Measurements from ENCODE around the gene CCL27. TPM values are rescaled to one million over a fixed set of nuclear protein-coding genes. Genes with fewer than 3 reads are reported as not detected.

CCL27 gene
- total RNA-seq, 2 donors from 2014 or later, result not detected

DNA sequence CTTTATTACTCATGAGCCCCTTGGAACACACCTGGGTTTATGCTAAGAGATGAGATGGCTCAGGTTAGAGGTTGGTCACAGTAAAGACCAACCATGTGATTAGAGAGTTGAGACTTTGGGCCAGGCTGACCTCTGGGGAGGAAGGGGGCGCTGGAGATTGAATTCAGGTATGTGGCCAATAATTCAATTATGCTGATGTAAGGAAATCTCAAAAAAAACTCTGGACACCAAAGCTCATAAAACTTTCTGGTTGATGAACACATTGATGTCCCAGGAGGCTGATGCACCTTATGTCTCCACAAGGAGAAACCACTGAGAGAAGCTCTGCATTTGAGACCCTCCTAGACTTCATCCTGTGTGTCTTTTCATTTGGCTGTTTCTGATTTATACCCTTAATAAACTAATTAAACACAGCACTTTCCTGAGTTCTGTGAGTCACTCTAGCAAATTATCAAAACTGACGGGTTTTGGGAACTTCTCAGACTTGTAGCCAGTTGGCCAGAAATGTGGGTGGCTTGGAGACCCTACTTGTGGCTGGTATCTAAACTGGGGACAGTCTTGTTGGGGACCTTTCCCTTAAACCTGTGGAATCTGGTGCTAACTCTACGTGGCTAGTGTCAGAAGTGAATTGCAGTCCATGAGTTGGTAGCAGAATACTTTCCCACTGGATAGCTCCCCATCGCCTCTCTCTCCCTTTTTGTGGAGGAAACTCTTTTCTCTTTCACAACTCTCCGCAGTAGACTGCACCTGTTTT is 7.5 kb upstream of the CCL27 start:
- H3K27ac Mint-ChIP-seq, result no peak overlapping the region

DNA sequence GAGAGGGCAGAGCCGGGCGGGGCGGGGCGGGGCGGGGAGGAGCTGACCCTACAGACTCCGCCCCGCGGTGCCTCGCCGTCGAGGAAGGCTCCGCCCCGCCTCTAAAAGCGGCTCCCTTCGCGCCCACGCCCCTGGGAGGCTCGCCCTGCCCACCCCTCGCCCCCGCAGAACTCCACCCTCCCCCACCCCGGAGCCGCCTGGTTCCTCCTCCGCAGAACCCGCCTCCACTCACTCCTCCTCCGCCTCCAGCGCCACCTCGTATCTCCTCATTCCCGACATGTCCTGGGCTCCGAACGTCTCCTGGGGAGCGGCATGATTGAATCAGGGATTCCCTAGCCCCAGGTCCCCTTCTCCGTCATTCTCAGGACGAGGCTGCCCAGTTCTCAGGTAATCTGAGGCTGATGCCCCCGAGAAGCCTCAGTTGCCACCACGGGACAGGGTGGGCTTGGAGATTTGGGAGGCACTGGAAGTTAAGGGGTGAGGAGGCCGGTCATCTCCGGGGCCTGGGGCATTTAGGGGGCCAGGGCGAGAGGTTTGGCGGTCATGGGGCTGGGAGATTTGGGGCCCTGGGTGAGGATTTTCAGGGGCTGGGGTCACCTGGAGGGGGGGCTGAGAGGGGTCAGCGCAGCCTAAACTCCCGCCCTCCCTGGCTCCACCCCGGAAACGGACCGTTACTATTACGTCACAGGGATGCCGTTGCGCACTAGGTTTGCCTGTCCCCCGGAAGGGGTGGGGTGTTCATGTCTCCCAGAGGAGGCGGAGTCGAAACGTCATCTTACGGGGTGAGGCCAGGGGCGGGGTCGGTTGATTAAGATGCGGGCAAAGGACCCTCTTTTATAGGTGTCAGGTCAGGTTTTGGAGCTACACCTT is 3.2 kb upstream of the CCL27 start:
- peak overlapping the region; percentile 88 for H3K4me3 Mint-ChIP-seq
- ATAC-seq, result peak; percentile 91 to 93

More for the DNA sequence above, 7.5 kb upstream of the CCL27 start:
- DNase-seq (ENCODE audit: low spot score) (no peak), ATAC-seq (no peak)
- Mint-ChIP-seq H3K4me1 (ENCODE audit: low read depth in 2 of 2) (peaks cover 5 to 9% of the 10 kb centered on the region in 2 donors), H3K36me3 (no peaks in the 10 kb centered on the region), H3K9me3 (no peaks in the 10 kb centered on the region), H3K27me3 (no peaks in the 10 kb centered on the region), H3K4me3 (no peak overlapping the region)

DNA sequence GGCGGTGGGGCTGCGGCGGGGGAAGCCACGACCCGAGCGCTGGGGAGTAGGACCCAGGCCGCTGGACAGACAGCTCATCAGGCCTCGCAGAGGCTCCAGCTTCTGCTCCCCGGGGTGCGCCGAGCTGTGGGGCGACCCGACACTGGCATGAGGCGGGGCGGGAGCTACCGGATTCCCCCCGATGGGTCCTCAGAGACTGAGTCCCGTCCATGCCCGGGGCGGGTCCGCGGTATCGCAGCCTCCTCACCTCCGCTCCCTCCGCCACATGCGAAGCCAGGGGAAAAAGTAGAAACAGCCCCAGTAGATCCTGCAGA is 2.6 kb upstream of the CCL27 start:
- Mint-ChIP-seq H3K27ac (peak overlapping the region; percentile 14 to 85), H3K27me3 (no peaks in the 10 kb centered on the region), H3K9me3 (no peaks in the 10 kb centered on the region), H3K4me1 (ENCODE audit: low read depth in 2 of 2) (peaks cover 18 to 23% of the 10 kb centered on the region in 2 donors), H3K36me3 (no peaks in the 10 kb centered on the region), H3K4me3 (peak overlapping the region; percentile 88)
- ATAC-seq, result no peak
- no peak for DNase-seq (ENCODE audit: low spot score)

More for the DNA sequence above, 3.2 kb upstream of the CCL27 start:
- Mint-ChIP-seq H3K36me3 (no peaks in the 10 kb centered on the region), H3K4me1 (ENCODE audit: low read depth in 2 of 2) (peaks cover 18 to 23% of the 10 kb centered on the region in 2 donors), H3K9me3 (no peaks in the 10 kb centered on the region), H3K27ac (peak overlapping the region; percentile 76 to 85), H3K27me3 (no peaks in the 10 kb centered on the region)
- peak; percentile 93 for DNase-seq (ENCODE audit: low spot score)

DNA sequence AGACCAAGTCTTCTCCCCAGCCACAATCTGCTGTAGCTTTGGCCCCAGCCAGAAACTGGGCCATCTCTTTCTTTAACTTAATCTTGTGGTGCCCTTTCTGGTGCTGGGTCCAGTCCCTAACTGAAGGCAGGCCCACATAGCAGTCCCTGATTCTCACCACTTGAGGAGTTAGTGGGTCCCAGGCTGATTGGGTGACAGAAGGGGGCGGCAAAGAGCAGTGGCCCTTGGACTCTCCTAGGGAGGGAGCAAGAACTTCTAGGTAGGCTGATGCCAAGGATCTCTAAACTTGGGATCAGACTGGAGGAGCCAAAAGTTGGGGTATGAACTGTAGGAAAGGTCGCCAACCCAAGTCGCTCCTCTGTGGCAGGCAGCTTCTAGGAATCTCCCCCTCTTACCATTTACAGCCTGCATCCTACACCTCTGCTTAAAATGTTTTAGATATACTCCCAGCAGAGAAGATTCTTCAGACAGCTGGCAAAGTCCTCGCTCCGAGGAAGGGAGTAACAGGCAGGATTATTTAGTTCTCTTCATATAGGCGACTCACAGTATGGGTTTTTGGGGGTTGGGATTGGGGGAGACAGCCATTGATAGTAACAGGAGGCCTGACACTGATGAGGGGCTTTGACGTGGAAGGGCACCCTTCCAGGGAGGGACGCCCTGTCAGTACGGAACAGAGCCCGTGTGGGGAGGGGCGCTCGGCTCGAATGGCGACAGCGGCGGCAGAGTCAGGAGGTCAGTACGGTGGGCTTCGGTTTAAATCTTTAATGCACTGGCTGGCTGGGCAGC is 2.0 kb upstream of the CCL27 start:
- DNase-seq (ENCODE audit: low spot score) (peak; percentile 82), ATAC-seq (peak in 1 of 2 donors; percentile 53)
- Mint-ChIP-seq H3K4me1 (ENCODE audit: low read depth in 2 of 2) (peaks cover 18 to 23% of the 10 kb centered on the region in 2 donors), H3K4me3 (peak overlapping the region; percentile 88), H3K27me3 (no peaks in the 10 kb centered on the region), H3K36me3 (no peaks in the 10 kb centered on the region), H3K9me3 (no peaks in the 10 kb centered on the region), H3K27ac (peak overlapping the region; percentile 14 to 79)

DNA sequence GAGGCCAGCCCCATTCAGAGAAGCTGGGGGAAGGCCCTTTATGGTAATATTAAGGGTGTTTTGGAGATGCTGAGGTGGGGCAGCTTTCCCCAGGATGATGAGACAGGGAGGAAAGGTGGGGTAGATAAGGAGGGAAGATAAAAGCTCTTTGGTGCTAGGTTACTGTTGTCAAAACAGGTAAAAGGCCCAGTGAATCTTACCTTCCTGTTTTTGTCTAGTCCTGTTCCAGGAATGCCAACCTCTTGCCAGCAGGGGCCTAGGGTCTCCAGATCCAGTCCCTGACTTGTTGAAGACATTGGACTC is 797 bp upstream of the CCL27 start:
- ATAC-seq (no peak), DNase-seq (ENCODE audit: low spot score) (no peak)
- Mint-ChIP-seq H3K4me1 (ENCODE audit: low read depth in 2 of 2) (peaks cover 18 to 23% of the 10 kb centered on the region in 2 donors), H3K27ac (peak overlapping the region in 1 of 2 donors; percentile 79), H3K4me3 (no peak overlapping the region), H3K27me3 (no peaks in the 10 kb centered on the region), H3K9me3 (no peaks in the 10 kb centered on the region), H3K36me3 (no peaks in the 10 kb centered on the region)

DNA sequence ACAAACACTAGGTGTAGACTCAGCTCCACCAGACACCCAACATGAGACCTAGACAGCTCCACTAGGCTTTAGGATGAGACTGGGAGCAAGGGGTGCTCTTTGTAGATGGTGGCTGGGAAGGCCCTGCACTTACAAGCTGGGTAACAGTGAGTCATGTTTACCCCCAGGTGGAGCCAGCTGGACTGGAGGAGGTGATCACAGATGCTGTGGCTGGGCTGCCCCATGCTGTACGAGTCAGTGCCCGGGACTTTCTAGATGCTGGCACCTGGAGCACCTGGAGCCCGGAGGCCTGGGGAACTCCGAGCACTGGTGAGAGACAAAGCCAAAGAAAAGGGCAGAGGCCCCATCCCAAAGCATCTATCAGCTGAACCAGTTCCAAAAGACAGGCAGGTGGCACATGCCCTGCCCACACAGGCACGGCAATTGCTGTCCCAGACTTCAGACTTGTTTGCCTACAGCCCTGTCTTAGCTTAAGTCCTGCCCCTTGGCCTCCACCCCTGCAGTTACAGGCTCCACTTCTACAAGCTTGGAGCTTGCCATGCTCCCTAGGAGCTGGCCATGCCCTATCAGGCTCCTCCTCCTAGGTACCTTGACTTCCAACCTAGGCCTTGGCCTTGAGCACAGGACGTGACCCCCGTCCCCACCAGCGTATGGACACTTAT is 2.7 kb downstream of the CCL27 start:
- Mint-ChIP-seq H3K9me3 (no peaks in the 10 kb centered on the region), H3K4me1 (ENCODE audit: low read depth in 2 of 2) (peaks cover 12 to 15% of the 10 kb centered on the region in 2 donors), H3K4me3 (no peak overlapping the region), H3K27me3 (no peaks in the 10 kb centered on the region), H3K36me3 (no peaks in the 10 kb centered on the region), H3K27ac (no peak overlapping the region)
- ATAC-seq (no peak), DNase-seq (ENCODE audit: low spot score) (no peak)

DNA sequence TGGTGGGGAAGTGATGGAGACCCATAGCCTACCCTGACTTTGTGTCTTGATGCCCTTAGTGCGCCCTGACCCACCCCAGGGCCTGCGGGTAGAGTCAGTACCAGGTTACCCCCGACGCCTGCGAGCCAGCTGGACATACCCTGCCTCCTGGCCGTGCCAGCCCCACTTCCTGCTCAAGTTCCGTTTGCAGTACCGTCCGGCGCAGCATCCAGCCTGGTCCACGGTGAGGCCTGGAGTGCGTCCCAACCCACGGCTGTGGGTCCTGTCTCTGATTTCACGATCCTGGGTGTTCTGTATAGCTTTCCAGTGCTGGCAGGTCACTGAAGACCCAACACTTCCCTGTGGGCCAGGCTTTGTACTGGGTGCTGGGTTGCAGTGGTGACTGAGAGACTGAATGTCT is 4.0 kb downstream of the CCL27 start:
- no peak overlapping the region for H3K4me3 Mint-ChIP-seq
- no peaks in the 10 kb centered on the region for H3K27me3 Mint-ChIP-seq
- H3K27ac Mint-ChIP-seq, result no peak overlapping the region
- H3K36me3 Mint-ChIP-seq, result no peaks in the 10 kb centered on the region
- H3K9me3 Mint-ChIP-seq, result no peaks in the 10 kb centered on the region
- DNase-seq (ENCODE audit: low spot score), result no peak
- ATAC-seq, result no peak
- peaks cover 3 to 7% of the 10 kb centered on the region in 2 donors for H3K4me1 Mint-ChIP-seq (ENCODE audit: low read depth in 2 of 2)

DNA sequence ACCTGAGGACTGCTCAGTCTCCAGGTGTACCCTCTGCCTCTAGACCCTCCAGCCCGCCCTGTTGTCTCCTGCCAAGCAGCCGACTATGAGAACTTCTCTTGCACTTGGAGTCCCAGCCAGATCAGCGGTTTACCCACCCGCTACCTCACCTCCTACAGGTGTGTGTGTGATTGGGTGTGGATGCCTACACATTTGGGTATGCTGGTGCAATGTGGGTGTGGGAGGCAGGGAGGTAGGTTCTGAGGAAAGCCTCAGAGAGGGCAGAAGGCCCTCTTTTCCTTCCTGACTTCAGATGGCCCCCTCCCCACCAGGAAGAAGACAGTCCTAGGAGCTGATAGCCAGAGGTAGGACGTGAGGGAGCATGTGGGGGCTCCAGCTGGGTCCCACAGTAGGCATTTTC is 5.5 kb downstream of the CCL27 start:
- no peak overlapping the region for H3K27ac Mint-ChIP-seq
- DNase-seq (ENCODE audit: low spot score) (no peak), ATAC-seq (no peak)
- peaks cover 15% of the 10 kb centered on the region in 2 donors for H3K4me1 Mint-ChIP-seq (ENCODE audit: low read depth in 2 of 2)
- no peak overlapping the region for H3K4me3 Mint-ChIP-seq
- no peaks in the 10 kb centered on the region for H3K36me3 Mint-ChIP-seq
- no peaks in the 10 kb centered on the region for H3K9me3 Mint-ChIP-seq
- H3K27me3 Mint-ChIP-seq, result no peaks in the 10 kb centered on the region

DNA sequence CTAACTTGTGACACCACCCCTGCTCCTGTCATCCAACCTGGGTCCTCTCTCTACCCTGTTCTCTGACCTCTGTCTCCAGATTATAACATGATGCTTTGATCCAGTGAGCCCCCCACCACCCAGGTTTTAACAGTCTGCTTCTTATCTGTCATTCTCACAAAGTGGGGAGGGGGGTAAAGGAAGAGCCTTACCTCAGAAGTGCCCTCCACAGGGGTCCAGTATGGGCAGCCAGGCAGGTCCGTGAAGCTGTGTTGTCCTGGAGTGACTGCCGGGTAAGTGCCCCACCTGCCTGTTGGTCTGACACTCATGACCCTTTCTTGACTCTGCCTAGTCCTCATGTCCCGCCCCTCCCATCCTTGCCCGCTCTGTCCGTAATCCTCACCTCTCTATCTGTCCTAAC is 7.1 kb downstream of the CCL27 start:
- no peaks in the 10 kb centered on the region for H3K36me3 Mint-ChIP-seq
- no peaks in the 10 kb centered on the region for H3K9me3 Mint-ChIP-seq
- no peak overlapping the region for H3K4me3 Mint-ChIP-seq
- no peak overlapping the region for H3K27ac Mint-ChIP-seq
- DNase-seq (ENCODE audit: low spot score) (no peak), ATAC-seq (no peak)
- H3K27me3 Mint-ChIP-seq, result no peaks in the 10 kb centered on the region
- peaks cover 15% of the 10 kb centered on the region in 2 donors for H3K4me1 Mint-ChIP-seq (ENCODE audit: low read depth in 2 of 2)

DNA sequence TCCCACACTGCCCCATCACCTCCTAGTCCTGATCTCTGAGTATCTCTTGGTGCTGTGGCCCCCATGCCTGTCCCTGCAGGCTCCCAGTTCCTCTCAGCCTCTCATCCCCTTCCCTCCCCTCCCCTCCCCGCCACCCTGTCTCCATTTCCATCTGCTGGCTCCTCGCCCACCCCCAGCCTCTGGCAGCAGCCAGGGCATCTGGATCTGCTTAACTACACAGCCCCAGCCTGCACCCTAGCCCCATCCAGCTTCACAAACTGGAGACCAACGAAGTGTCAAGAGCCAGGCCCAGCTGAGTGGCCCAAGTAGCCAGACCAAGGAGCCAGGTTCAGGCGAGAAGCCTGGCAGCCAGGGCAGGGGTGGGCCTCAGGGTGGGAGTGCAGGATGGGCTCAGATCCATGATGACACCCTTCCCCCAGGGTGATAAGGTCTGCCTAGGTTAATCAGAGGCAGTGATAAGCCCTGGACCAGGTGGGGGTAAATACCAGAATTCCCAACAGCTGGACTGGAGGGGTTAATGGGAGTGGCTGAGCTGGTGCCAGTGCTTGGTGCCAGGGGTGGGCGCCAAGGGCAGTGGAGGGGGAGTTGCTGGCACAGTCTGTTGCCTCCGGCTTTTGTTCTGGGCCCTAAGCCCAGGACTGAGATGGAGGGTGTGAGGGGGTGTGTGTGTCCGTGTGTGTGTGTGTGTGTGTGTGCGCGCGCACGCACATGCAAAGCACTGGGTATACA is 8.0 kb downstream of the CCL27 start:
- H3K4me1 Mint-ChIP-seq (ENCODE audit: low read depth in 2 of 2), result peaks cover 15% of the 10 kb centered on the region in 2 donors
- no peak for ATAC-seq
- H3K9me3 Mint-ChIP-seq, result no peaks in the 10 kb centered on the region
- H3K27ac Mint-ChIP-seq, result peak overlapping the region in 1 of 2 donors; percentile 15
- H3K36me3 Mint-ChIP-seq, result no peaks in the 10 kb centered on the region
- DNase-seq (ENCODE audit: low spot score), result no peak
- no peak overlapping the region for H3K4me3 Mint-ChIP-seq
- no peaks in the 10 kb centered on the region for H3K27me3 Mint-ChIP-seq

DNA sequence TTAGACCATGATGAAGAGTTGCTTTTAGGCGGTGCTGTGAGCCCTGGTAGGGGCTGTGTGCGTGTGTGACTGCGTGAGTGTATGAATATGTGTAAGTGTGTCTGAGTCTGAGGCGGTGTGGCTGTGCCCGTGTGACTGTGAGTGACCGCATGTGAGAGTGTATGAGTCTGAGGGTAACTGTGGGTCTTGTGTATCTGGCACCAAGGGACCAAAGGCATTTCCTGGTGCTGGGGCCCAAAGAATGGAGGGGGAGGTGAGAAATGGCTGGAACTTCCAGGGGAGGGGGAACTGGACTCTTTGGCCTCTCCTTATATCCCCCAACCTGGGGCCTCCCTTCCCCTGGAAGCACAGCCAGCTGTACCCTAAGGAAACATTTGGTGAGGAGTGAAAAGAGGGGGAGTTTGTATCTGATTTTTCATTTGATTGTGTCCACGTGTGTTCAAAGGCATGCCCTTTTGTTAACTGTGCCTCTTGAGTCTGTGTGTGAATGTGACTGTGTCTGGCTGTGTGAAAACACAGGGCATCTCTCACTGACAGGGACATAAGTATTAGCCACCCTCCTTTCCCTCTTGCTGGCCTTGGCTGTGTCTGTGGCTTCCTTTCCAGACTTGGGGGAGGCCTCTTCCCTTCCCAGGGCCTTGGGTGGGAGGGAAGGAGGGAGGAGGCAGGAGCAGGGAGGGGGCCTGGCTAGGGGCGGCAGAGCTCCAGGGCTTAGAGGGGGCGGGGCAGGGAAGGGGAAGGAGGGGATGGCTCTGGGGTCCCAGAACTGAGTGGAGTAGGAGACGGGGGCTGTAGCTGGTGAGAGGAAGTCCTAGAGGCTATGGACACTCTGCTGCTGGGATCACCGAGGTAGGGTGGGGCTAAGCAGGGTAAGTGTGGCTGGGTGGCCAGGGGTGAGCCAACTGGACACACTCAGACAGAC is 9.0 kb downstream of the CCL27 start:
- Mint-ChIP-seq H3K27me3 (no peaks in the 10 kb centered on the region), H3K4me3 (no peak overlapping the region), H3K36me3 (peaks cover 4% of the 10 kb centered on the region), H3K27ac (peak overlapping the region in 1 of 2 donors; percentile 49), H3K9me3 (no peaks in the 10 kb centered on the region), H3K4me1 (ENCODE audit: low read depth in 2 of 2) (peaks cover 18 to 20% of the 10 kb centered on the region in 2 donors)
- ATAC-seq, result peak in 1 of 2 donors; percentile 25
- DNase-seq (ENCODE audit: low spot score), result no peak

DNA sequence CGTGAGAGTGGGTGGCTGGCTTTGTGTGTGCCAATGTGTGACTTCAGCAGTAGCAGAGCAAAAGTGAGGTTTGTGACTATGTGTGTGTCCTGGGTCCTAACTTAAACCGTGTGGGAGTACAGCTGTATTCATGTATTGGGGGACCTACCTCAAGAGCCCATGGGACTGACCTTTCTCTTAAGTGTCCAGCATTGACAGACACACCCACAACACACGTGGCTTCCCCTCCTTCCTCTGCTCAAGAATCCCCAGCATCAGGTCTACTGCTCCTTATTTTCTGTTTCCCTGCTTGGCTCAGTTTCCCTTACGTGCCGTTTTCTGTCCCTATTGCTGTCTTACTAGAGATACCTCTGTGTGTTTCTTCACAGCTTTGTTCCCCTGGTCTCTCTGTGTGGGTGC is 9.9 kb downstream of the CCL27 start:
- Mint-ChIP-seq H3K27ac (peak overlapping the region; percentile 16 to 49), H3K4me1 (ENCODE audit: low read depth in 2 of 2) (peaks cover 26 to 28% of the 10 kb centered on the region in 2 donors), H3K4me3 (peak overlapping the region; percentile 44), H3K36me3 (peaks cover 7% of the 10 kb centered on the region), H3K27me3 (no peaks in the 10 kb centered on the region), H3K9me3 (no peaks in the 10 kb centered on the region)
- DNase-seq (ENCODE audit: low spot score) (no peak), ATAC-seq (no peak)
